K562 (cell line): ENCODE results near the gene BTBD17.

Source experiments
- ERF ChIP-seq: fragments of 450-650 bp; formaldehyde crosslinking; IDR thresholded peaks from 2 replicates; pipeline ENCODE4 v1.4.0; 2020; ENCODE audit warnings: mild to moderate bottlenecking, mixed read lengths
- EZH2 ChIP-seq: IDR thresholded peaks from 2 replicates; pipeline ENCODE4 v1.6.1; 2012; ENCODE audit warnings: low read depth, mild to moderate bottlenecking, inconsistent platforms, low read length, borderline replicate concordance
- GATA2 ChIP-seq: sonication (generic); formaldehyde crosslinking; IDR thresholded peaks from 2 replicates; pipeline ENCODE4 v1.4.0; 2020; ENCODE audit warnings: mild to moderate bottlenecking, missing genetic modification reagents
- HDAC8 ChIP-seq: fragments of 450-650 bp; IDR thresholded peaks from 2 replicates; pipeline ENCODE4 v1.6.1; 2016; ENCODE audit warnings: mild to moderate bottlenecking, missing genetic modification characterization, moderate library complexity, missing compliant biosample characterization
- KLF16 ChIP-seq: IDR thresholded peaks from 2 replicates; pipeline ENCODE4 v1.6.1; 2016; ENCODE audit warnings: antibody characterized with exemption
- RFX5 ChIP-seq: IDR thresholded peaks from 2 replicates; pipeline ENCODE4 v1.6.1; 2011; ENCODE audit warnings: low read depth, mild to moderate bottlenecking, improper control_type of control experiment, low read length
- TEAD4 ChIP-seq, 2 experiments: sonication (generic) in 1 of 2; formaldehyde crosslinking in 1 of 2; IDR thresholded peaks; 2 replicates each; pipeline versions ENCODE4 v1.6.1 to v1.8.0; 2012 to 2022; ENCODE audit warnings: borderline replicate concordance in 1 of 2, inconsistent platforms in 1 of 2, low read length in 1 of 2, mild to moderate bottlenecking in 1 of 2, missing genetic modification reagents in 1 of 2
- ZNF175 ChIP-seq: fragments of 200-800 bp; sonication (Bioruptor generic); IDR thresholded peaks from 2 replicates; pipeline ENCODE4 v1.6.1; 2016; ENCODE audit warnings: low read depth, mild to moderate bottlenecking, missing genetic modification characterization, missing compliant biosample characterization
- ZNF184 ChIP-seq: sonication (generic); formaldehyde crosslinking; IDR thresholded peaks from 2 replicates; pipeline ENCODE4 v1.5.0; 2020; ENCODE audit warnings: missing genetic modification reagents
- ZSCAN29 ChIP-seq: fragments of 450-650 bp; IDR thresholded peaks from 2 replicates; pipeline ENCODE4 v1.6.1; 2017
- TF ChIP-seq, protein P1 (sequence below): sonication (generic); formaldehyde crosslinking; IDR thresholded peaks from 2 replicates; pipeline ENCODE4 v1.9.0; 2022; ENCODE audit warnings: mild to moderate bottlenecking, missing genetic modification reagents
- TF ChIP-seq, protein P2 (sequence below), 2 experiments: fragments of 450-650 bp in 1 of 2; IDR thresholded peaks; 2 replicates each; pipeline ENCODE4 v1.6.1; 2011 to 2017; ENCODE audit warnings: low read depth in 2 of 2, antibody characterized with exemption in 1 of 2, borderline replicate concordance in 1 of 2, low read length in 1 of 2, mild to moderate bottlenecking in 1 of 2, mixed read lengths in 1 of 2; ENCODE audit not compliant: control insufficient read depth in 1 of 2

DNA sequence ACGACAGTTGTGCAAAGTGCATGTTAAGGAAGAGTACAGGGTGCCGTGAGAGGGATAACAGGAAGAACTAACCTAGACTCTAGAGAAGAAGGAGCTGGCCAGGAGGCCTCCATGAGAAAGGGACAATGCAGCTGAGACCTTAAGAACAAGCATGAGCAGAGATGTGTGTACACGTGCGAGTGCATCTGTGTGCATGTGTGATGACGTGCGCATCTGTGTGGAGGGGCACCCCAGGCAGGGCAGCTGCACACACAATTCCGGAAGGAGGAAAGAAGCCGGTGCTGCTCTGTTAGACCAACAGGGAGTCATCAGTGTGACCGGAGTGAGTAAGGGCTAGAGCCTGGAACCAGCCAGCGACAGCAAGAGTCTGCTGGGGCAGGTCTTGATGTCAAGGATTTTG is 43.3 kb downstream of the BTBD17 start:
- TF ChIP-seq ERF (no peak), EZH2 (no peak), RFX5 (no peak), ZNF184 (CRISPR knock-in tag) (no peak), TEAD4 (IDR thresholded peaks at IDR 0.05; ENCODE audit: low read length) (no peak), TEAD4 (CRISPR knock-in tag; IDR thresholded peaks at IDR 0.05; ENCODE audit: borderline replicate concordance) (no peak), HDAC8 (tag) (no peak), ZSCAN29 (no peak), GATA2 (CRISPR knock-in tag) (no peak), KLF16 (no peak), ZNF175 (no peak)
- TF ChIP-seq, protein P1, sequence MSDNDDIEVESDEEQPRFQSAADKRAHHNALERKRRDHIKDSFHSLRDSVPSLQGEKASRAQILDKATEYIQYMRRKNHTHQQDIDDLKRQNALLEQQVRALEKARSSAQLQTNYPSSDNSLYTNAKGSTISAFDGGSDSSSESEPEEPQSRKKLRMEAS (CRISPR knock-in tag), result no peak
- TF ChIP-seq, protein P2, sequence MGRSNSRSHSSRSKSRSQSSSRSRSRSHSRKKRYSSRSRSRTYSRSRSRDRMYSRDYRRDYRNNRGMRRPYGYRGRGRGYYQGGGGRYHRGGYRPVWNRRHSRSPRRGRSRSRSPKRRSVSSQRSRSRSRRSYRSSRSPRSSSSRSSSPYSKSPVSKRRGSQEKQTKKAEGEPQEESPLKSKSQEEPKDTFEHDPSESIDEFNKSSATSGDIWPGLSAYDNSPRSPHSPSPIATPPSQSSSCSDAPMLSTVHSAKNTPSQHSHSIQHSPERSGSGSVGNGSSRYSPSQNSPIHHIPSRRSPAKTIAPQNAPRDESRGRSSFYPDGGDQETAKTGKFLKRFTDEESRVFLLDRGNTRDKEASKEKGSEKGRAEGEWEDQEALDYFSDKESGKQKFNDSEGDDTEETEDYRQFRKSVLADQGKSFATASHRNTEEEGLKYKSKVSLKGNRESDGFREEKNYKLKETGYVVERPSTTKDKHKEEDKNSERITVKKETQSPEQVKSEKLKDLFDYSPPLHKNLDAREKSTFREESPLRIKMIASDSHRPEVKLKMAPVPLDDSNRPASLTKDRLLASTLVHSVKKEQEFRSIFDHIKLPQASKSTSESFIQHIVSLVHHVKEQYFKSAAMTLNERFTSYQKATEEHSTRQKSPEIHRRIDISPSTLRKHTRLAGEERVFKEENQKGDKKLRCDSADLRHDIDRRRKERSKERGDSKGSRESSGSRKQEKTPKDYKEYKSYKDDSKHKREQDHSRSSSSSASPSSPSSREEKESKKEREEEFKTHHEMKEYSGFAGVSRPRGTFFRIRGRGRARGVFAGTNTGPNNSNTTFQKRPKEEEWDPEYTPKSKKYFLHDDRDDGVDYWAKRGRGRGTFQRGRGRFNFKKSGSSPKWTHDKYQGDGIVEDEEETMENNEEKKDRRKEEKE (IDR thresholded peaks at IDR 0.05; ENCODE audit: borderline replicate concordance in 1 of 2, control insufficient read depth in 1 of 2, low read depth in 2 of 2, low read length in 1 of 2), result no peak
